Mucosa of stomach (tissue), 1 donor: ENCODE data around the gene PTPN21.

Experiments
- H3K27me3 ChIP-seq: one replicate; pipeline ENCODE4 v1.7.0; 2013; ENCODE audit warnings: mild to moderate bottlenecking, low read length; ENCODE audit not compliant: control insufficient read depth, insufficient read depth
- H3K36me3 ChIP-seq: one replicate; pipeline ENCODE4 v1.7.0; 2013; ENCODE audit warnings: low read length; ENCODE audit not compliant: control insufficient read depth, insufficient read depth
- H3K4me1 ChIP-seq: one replicate; pipeline ENCODE4 v1.7.0; 2013; ENCODE audit warnings: mild to moderate bottlenecking, low read length; ENCODE audit not compliant: control insufficient read depth, insufficient read depth
- H3K4me3 ChIP-seq: one replicate; pipeline ENCODE4 v1.7.0; 2013; ENCODE audit warnings: low read length
- H3K9ac ChIP-seq: one replicate; pipeline ENCODE4 v1.7.0; 2013; ENCODE audit warnings: mild to moderate bottlenecking, low read length, moderate library complexity
- H3K9me3 ChIP-seq: one replicate; pipeline ENCODE4 v1.7.0; 2013; ENCODE audit warnings: mild to moderate bottlenecking, low read length, moderate library complexity; ENCODE audit not compliant: control insufficient read depth
- donor health status: Pancreatic carcinoma.

The PTPN21 gene

GRCh38 chr14:88554457-88555286 is at the start of gene PTPN21:
PTPN21 (minus strand) TSS chr14:88555007; CDS start chr14:88550417, 4,590 bp downstream.
- H3K4me1 ChIP-seq, result peaks cover 13% of the 10 kb centered on the region
- H3K27me3 ChIP-seq, result no peaks in the 10 kb centered on the region
- H3K9ac ChIP-seq, result peak within 1 kb of the TSS; percentile 83
- H3K9me3 ChIP-seq, result no peaks in the 10 kb centered on the region
- peak within 1 kb of the TSS; percentile 65 for H3K4me3 ChIP-seq
- no peaks in the 10 kb centered on the region for H3K36me3 ChIP-seq

GRCh38 chr14:88604212-88604611 is 49.4 kb upstream of the PTPN21 start:
- Histone ChIP-seq H3K9ac (no peak overlapping the region), H3K4me3 (no peak overlapping the region), H3K4me1 (no peaks in the 10 kb centered on the region), H3K9me3 (no peaks in the 10 kb centered on the region), H3K27me3 (no peaks in the 10 kb centered on the region), H3K36me3 (peaks cover 5% of the 10 kb centered on the region)

- Histone ChIP-seq H3K9me3 (no peaks in the 10 kb centered on the region), H3K9ac (no peak overlapping the region), H3K4me3 (no peak overlapping the region), H3K36me3 (no peaks in the 10 kb centered on the region), H3K4me1 (no peaks in the 10 kb centered on the region), H3K27me3 (no peaks in the 10 kb centered on the region)
Measured at GRCh38 chr14:88599761-88600439, 45.1 kb upstream of the PTPN21 start.

- Histone ChIP-seq H3K4me1 (no peaks in the 10 kb centered on the region), H3K9ac (no peak overlapping the region), H3K27me3 (no peaks in the 10 kb centered on the region), H3K9me3 (no peaks in the 10 kb centered on the region), H3K36me3 (no peaks in the 10 kb centered on the region), H3K4me3 (no peak overlapping the region)
Measured at GRCh38 chr14:88599326-88599725, 44.5 kb upstream of the PTPN21 start.

- H3K9ac ChIP-seq, result no peak overlapping the region
Measured at GRCh38 chr14:88598097-88598675, 43.4 kb upstream of the PTPN21 start.

GRCh38 chr14:88597601-88598000 is 42.8 kb upstream of the PTPN21 start:
- no peak overlapping the region for H3K4me3 ChIP-seq
- no peak overlapping the region for H3K9ac ChIP-seq
- H3K36me3 ChIP-seq, result no peaks in the 10 kb centered on the region
- H3K27me3 ChIP-seq, result no peaks in the 10 kb centered on the region
- no peaks in the 10 kb centered on the region for H3K9me3 ChIP-seq
- no peaks in the 10 kb centered on the region for H3K4me1 ChIP-seq

More at GRCh38 chr14:88598097-88598675, 43.4 kb upstream of the PTPN21 start:
- Histone ChIP-seq H3K36me3 (no peaks in the 10 kb centered on the region), H3K9me3 (no peaks in the 10 kb centered on the region), H3K27me3 (no peaks in the 10 kb centered on the region), H3K4me3 (no peak overlapping the region), H3K4me1 (no peaks in the 10 kb centered on the region)

- Histone ChIP-seq H3K36me3 (no peaks in the 10 kb centered on the region), H3K4me1 (no peaks in the 10 kb centered on the region), H3K9me3 (no peaks in the 10 kb centered on the region)
Measured at GRCh38 chr14:88597038-88597437, 42.2 kb upstream of the PTPN21 start.

GRCh38 chr14:88592031-88592430 is 37.2 kb upstream of the PTPN21 start:
- no peaks in the 10 kb centered on the region for H3K36me3 ChIP-seq
- no peak overlapping the region for H3K9ac ChIP-seq
- no peaks in the 10 kb centered on the region for H3K4me1 ChIP-seq

More at GRCh38 chr14:88597038-88597437, 42.2 kb upstream of the PTPN21 start:
- H3K27me3 ChIP-seq, result no peaks in the 10 kb centered on the region
- H3K4me3 ChIP-seq, result no peak overlapping the region
- no peak overlapping the region for H3K9ac ChIP-seq

GRCh38 chr14:88590173-88590572 is 35.4 kb upstream of the PTPN21 start:
- Histone ChIP-seq H3K9me3 (no peaks in the 10 kb centered on the region), H3K4me3 (no peak overlapping the region), H3K9ac (no peak overlapping the region), H3K27me3 (no peaks in the 10 kb centered on the region), H3K4me1 (no peaks in the 10 kb centered on the region), H3K36me3 (no peaks in the 10 kb centered on the region)

More at GRCh38 chr14:88592031-88592430, 37.2 kb upstream of the PTPN21 start:
- H3K27me3 ChIP-seq, result no peaks in the 10 kb centered on the region
- no peak overlapping the region for H3K4me3 ChIP-seq
- H3K9me3 ChIP-seq, result no peaks in the 10 kb centered on the region

GRCh38 chr14:88588081-88588480 is 33.3 kb upstream of the PTPN21 start:
- Histone ChIP-seq H3K36me3 (no peaks in the 10 kb centered on the region), H3K9me3 (no peaks in the 10 kb centered on the region), H3K9ac (no peak overlapping the region), H3K4me1 (no peaks in the 10 kb centered on the region), H3K27me3 (no peaks in the 10 kb centered on the region), H3K4me3 (no peak overlapping the region)

GRCh38 chr14:88584451-88584850 is 29.6 kb upstream of the PTPN21 start:
- Histone ChIP-seq H3K4me3 (no peak overlapping the region), H3K36me3 (no peaks in the 10 kb centered on the region), H3K9ac (no peak overlapping the region), H3K9me3 (no peaks in the 10 kb centered on the region), H3K27me3 (no peaks in the 10 kb centered on the region), H3K4me1 (no peaks in the 10 kb centered on the region)

GRCh38 chr14:88576222-88576621 is 21.4 kb upstream of the PTPN21 start:
- Histone ChIP-seq H3K36me3 (no peaks in the 10 kb centered on the region), H3K27me3 (no peaks in the 10 kb centered on the region)

More at GRCh38 chr14:88576222-88576621, 21.4 kb upstream of the PTPN21 start:
- H3K9me3 ChIP-seq, result no peaks in the 10 kb centered on the region
- H3K4me3 ChIP-seq, result no peak overlapping the region
- H3K4me1 ChIP-seq, result no peaks in the 10 kb centered on the region
- no peak overlapping the region for H3K9ac ChIP-seq
